SK-N-MC (cell line): ENCODE data around the gene SHISA8.

ENCODE experiments used
- EZH2 ChIP-seq: fragments of 200-600 bp; sonication (generic); IDR thresholded peaks from one replicate; pipeline ENCODE4 v1.6.1; 2017; ENCODE audit warnings: antibody characterized with exemption
- POLR2AphosphoS5 ChIP-seq: IDR thresholded peaks from 2 replicates; pipeline ENCODE4 v1.6.1; 2012; ENCODE audit warnings: mild to moderate bottlenecking, low read depth, low read length, borderline replicate concordance

DNA sequence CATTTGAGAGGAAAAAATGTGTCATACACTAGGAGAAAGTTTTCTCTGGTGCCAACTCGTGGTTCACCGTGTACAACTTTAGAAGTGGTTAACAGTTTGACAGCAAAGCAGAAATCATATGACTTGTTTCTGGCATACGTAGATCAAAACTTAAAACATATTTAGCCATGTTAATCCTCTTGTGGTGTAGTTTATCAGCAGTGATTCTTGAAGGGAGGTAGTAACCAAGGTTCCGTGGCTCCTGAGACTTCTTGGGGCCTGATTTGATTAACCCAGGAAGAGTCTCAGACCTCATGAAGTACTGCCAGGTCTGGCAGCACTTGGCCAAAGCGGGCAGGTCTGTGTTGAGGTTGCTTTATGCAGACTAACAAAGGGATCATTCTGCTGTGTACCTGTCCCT is 41.5 kb downstream of the SHISA8 start:
- no peak for TF ChIP-seq POLR2AphosphoS5
- no peak for TF ChIP-seq EZH2
